22Rv1 (cell line): Measurements from ENCODE around the gene ACACA.

Experiments
- ZFX ChIP-seq: fragments of 450-650 bp; IDR thresholded peaks from 2 replicates; pipeline ENCODE4 v1.6.1; 2017; ENCODE audit warnings: antibody characterized with exemption, borderline replicate concordance
- TF ChIP-seq, protein P1 (sequence below): fragments of 450-650 bp; IDR thresholded peaks from 2 replicates; pipeline ENCODE4 v1.5.1; 2017; ENCODE audit warnings: mild to moderate bottlenecking

- TF ChIP-seq, protein P1, sequence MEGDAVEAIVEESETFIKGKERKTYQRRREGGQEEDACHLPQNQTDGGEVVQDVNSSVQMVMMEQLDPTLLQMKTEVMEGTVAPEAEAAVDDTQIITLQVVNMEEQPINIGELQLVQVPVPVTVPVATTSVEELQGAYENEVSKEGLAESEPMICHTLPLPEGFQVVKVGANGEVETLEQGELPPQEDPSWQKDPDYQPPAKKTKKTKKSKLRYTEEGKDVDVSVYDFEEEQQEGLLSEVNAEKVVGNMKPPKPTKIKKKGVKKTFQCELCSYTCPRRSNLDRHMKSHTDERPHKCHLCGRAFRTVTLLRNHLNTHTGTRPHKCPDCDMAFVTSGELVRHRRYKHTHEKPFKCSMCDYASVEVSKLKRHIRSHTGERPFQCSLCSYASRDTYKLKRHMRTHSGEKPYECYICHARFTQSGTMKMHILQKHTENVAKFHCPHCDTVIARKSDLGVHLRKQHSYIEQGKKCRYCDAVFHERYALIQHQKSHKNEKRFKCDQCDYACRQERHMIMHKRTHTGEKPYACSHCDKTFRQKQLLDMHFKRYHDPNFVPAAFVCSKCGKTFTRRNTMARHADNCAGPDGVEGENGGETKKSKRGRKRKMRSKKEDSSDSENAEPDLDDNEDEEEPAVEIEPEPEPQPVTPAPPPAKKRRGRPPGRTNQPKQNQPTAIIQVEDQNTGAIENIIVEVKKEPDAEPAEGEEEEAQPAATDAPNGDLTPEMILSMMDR: no peak
- no peak for TF ChIP-seq ZFX
These were observed 346.5 kb downstream of the ACACA start for GRCh38 chr17:37060094-37060493.
